ENCODE data around the gene CEP44. TPM values are rescaled to one million over a fixed set of nuclear protein-coding genes. Genes with fewer than 3 reads are reported as not detected.
"Not testable (repeated sequence)": the region's sequence is repeated elsewhere in the genome, so short reads cannot be mapped to it uniquely, and the experiment has no call there.

Gene CEP44
- total RNA-seq, 1 donor from 2014 or later = 18.3 TPM

DNA sequence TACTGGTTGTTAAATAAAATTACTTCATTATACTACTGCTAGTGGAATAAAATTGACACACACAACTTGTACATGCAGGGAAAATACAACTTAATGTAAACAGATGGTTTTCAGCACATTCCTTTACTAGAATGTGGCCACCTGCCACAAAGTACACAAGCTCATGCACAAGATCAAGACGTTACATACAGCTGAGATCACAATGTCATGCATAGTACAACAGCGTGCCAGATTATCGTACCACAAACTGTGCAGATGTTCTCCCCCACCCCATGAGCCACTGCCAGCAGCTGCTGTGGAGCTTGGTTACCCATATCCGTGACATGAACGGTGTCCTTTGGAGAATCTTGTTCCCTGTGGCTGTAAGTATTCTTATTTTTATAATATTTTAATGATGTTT is 27.9 kb upstream of the CEP44 start:
- intact Hi-C loops (cut with micrococcal nuclease) = no loop called here
- Mint-ChIP-seq H3K4me1 (no peaks in the 10 kb centered on the region), H3K4me3 (no peak overlapping the region), H3K36me3 (ENCODE audit: low read depth) (peaks cover 39% of the 10 kb centered on the region), H3K27me3 (no peaks in the 10 kb centered on the region), H3K9me3 (no peaks in the 10 kb centered on the region), H3K27ac (no peak overlapping the region)
- CTCF ChIA-PET = no interaction called here
- TF ChIP-seq, protein P1, sequence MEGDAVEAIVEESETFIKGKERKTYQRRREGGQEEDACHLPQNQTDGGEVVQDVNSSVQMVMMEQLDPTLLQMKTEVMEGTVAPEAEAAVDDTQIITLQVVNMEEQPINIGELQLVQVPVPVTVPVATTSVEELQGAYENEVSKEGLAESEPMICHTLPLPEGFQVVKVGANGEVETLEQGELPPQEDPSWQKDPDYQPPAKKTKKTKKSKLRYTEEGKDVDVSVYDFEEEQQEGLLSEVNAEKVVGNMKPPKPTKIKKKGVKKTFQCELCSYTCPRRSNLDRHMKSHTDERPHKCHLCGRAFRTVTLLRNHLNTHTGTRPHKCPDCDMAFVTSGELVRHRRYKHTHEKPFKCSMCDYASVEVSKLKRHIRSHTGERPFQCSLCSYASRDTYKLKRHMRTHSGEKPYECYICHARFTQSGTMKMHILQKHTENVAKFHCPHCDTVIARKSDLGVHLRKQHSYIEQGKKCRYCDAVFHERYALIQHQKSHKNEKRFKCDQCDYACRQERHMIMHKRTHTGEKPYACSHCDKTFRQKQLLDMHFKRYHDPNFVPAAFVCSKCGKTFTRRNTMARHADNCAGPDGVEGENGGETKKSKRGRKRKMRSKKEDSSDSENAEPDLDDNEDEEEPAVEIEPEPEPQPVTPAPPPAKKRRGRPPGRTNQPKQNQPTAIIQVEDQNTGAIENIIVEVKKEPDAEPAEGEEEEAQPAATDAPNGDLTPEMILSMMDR (IDR thresholded peaks at IDR 0.05) = no peak
- ATAC-seq (ENCODE audit: low read depth) = no peak
- POLR2A ChIA-PET = no interaction called here
- no peak for DNase-seq

DNA sequence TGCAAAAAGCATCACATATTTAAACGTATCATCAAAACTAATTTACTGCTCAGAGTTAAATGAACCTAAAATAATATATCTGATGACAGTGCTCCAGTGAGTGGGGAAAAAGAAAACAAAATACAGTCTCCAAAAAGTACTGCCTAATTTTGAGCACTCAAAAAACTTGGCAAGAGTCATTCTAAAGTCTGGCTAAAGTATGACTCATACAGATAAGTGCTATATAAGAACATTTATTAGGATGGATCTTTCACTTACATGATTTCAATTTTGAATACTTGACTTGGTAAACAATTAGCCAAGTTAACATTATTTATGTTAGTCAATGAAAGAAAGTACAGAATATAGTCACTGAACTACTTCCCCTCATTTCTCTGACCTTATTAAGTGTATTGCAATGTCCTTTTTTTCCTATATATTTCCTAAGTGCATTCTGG is 27.4 kb upstream of the CEP44 start:
- Mint-ChIP-seq H3K27ac (no peak overlapping the region), H3K9me3 (no peaks in the 10 kb centered on the region), H3K4me1 (no peaks in the 10 kb centered on the region), H3K4me3 (no peak overlapping the region), H3K36me3 (ENCODE audit: low read depth) (peaks cover 39% of the 10 kb centered on the region), H3K27me3 (no peaks in the 10 kb centered on the region)
- ChIA-PET POLR2A (no interaction called here), CTCF (no interaction called here)
- TF ChIP-seq, protein P1 (IDR thresholded peaks at IDR 0.05) = no peak
- DNase-seq = no peak
- no peak for ATAC-seq (ENCODE audit: low read depth)
- intact Hi-C loops (cut with micrococcal nuclease) = no loop called here

DNA sequence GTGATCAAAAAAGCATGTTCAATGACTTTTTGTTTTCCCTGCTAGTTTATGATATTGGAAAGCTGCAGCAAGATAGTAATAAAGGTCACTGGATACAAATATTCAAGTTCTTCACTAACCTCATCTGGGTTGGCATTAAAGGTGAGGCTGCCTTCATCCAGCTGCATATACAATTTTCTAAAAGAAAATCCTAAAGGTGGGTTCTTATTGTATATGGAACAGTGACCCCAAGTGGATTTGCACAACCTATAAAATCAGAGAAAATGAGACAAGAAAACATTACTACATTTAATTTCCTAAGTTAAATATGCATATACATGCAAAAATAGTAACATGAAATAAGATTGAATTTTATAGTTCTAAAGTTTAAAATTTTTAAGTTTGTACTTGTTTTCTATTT is 24.1 kb upstream of the CEP44 start:
- no peaks in the 10 kb centered on the region for H3K9me3 Mint-ChIP-seq
- ChIA-PET POLR2A (no interaction called here), CTCF (no interaction called here)

DNA sequence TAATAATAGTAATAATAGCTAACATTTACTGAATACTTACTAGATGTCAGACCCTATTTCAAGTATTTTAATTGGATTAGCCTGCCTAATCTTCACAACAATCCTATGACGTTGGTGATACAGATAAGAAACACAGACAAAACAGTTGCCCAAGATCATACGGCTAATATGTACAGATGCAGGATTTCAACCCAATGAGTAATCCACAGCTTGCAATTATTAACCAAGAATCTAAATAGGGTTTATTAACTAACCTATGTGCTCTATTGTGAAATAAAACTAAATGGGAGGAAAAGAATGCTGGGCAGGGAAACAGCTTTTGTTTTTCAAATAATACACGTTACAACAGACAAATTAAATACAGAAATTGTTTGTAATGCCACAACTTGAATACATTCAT is 23.6 kb upstream of the CEP44 start:
- Mint-ChIP-seq H3K9me3 (no peaks in the 10 kb centered on the region), H3K27me3 (no peaks in the 10 kb centered on the region), H3K4me1 (peaks cover 14% of the 10 kb centered on the region), H3K36me3 (ENCODE audit: low read depth) (peaks cover 39% of the 10 kb centered on the region), H3K27ac (no peak overlapping the region), H3K4me3 (no peak overlapping the region)
- intact Hi-C loops (cut with micrococcal nuclease) = no loop called here
- TF ChIP-seq, protein P1 (IDR thresholded peaks at IDR 0.05) = no peak
- ATAC-seq (ENCODE audit: low read depth) (no peak), DNase-seq (no peak)
- ChIA-PET POLR2A (no interaction called here), CTCF (no interaction called here)

More for the DNA sequence above, 24.1 kb upstream of the CEP44 start:
- Mint-ChIP-seq H3K4me1 (peaks cover 11% of the 10 kb centered on the region), H3K36me3 (ENCODE audit: low read depth) (peaks cover 41% of the 10 kb centered on the region), H3K27me3 (no peaks in the 10 kb centered on the region), H3K4me3 (no peak overlapping the region), H3K27ac (no peak overlapping the region)
- DNase-seq (no peak), ATAC-seq (ENCODE audit: low read depth) (no peak)
- TF ChIP-seq, protein P1 (IDR thresholded peaks at IDR 0.05) = no peak
- intact Hi-C loops (cut with micrococcal nuclease) = no loop called here

DNA sequence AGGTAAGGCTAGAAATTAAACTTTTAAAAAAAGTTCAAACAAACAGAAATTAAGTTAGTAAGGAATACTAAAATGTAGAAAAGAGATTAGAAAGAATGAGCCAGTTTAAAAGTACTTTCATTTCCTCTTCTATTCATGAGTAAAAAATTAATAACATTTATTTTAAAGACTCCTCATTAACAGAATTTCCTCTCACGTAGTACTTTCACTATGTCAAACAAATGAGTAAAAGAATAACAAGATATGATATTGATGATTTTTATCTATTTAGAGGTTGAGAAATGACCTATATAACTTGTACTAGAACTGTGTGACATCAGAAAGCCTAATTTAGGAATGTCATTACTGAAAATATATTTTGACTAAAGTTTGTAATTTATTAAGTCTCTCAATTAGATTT is 22.3 kb upstream of the CEP44 start:
- H3K27ac Mint-ChIP-seq; POLR2A ChIA-PET; intact Hi-C loops (cut with micrococcal nuclease); H3K9me3 Mint-ChIP-seq; H3K27me3 Mint-ChIP-seq; ATAC-seq (ENCODE audit: low read depth); DNase-seq; H3K4me3 Mint-ChIP-seq; CTCF ChIA-PET: not testable (repeated sequence)
- peaks cover 31% of the 10 kb centered on the region for H3K36me3 Mint-ChIP-seq (ENCODE audit: low read depth)
- H3K4me1 Mint-ChIP-seq = peaks cover 14% of the 10 kb centered on the region

Measured in activated B cell treated with CpG ODN at 0.5 μM for 24 hours (primary cell).